ENCODE results near the gene RHEX.
"Not testable (repeated sequence)": the region's sequence is repeated elsewhere in the genome, so short reads cannot be mapped to it uniquely, and the experiment has no call there.

DNA sequence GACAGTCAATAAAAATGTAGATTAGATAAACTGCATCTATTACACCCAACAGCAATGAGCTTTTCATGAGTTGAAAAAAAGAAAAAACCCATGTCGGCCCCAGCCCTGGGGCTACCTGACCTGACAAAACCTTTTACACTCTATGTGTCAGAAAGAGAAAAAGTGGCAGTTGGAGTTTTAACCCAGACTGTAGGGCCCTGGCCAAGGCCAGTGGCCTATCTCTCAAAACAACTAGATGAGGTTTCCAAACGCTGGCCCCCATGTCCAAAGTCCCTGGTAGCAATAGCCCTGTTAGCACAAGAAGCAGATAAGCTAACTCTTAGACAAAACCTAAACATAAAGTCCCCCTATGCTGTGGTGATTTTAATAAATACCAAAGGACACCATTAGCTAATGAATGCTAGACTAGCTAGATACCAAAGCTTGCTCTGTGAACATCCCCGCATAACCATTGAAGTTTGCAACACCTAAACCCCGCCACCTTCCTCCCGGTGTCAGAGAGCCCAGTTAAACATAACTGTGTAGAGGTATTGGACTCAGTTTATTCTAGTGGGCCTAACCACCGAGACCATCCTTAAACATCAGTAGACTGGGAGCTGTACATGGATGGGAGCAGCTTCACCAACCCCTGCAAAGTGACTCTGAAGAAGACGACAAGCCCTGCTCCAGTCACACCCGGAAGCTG is 2.8 kb downstream of the RHEX start:
- TF ChIP-seq, protein P1, sequence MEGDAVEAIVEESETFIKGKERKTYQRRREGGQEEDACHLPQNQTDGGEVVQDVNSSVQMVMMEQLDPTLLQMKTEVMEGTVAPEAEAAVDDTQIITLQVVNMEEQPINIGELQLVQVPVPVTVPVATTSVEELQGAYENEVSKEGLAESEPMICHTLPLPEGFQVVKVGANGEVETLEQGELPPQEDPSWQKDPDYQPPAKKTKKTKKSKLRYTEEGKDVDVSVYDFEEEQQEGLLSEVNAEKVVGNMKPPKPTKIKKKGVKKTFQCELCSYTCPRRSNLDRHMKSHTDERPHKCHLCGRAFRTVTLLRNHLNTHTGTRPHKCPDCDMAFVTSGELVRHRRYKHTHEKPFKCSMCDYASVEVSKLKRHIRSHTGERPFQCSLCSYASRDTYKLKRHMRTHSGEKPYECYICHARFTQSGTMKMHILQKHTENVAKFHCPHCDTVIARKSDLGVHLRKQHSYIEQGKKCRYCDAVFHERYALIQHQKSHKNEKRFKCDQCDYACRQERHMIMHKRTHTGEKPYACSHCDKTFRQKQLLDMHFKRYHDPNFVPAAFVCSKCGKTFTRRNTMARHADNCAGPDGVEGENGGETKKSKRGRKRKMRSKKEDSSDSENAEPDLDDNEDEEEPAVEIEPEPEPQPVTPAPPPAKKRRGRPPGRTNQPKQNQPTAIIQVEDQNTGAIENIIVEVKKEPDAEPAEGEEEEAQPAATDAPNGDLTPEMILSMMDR (IDR thresholded peaks at IDR 0.05): not testable (repeated sequence)
- TF ChIP-seq EZH2phosphoT487 (IDR thresholded peaks at IDR 0.05): not testable (repeated sequence)

All from neural progenitor cell (in vitro differentiated cells).